Aorta (tissue), 5 donors: ENCODE results near the gene DMAC2L. TPM values are rescaled to one million over a fixed set of nuclear protein-coding genes. Genes with fewer than 3 reads are reported as not detected.

ENCODE experiments used
- ATAC-seq: fragments of 200-7000 bp; cut with Tn5 transposase; one replicate; pipeline ENCODE4 v1.9.1; 2022; ENCODE audit warnings: moderate library complexity; ENCODE audit not compliant: low FRiP score
- DNase-seq, 2 donors: peaks; one replicate each; pipeline ENCODE4 v3.0.0-alpha.2; 2020
- H3K27ac ChIP-seq, 2 donors: one replicate each; pipeline ENCODE4 v1.5.1; 2013; ENCODE audit warnings: low read length in 2 of 2, mild to moderate bottlenecking in 2 of 2, moderate library complexity in 2 of 2, control low read depth in 1 of 2, inconsistent platforms in 1 of 2, low read depth in 1 of 2
- H3K27me3 ChIP-seq, 2 donors: one replicate each; pipeline ENCODE4 v1.6.1; 2013; ENCODE audit warnings: control low read depth in 1 of 2, low read length in 1 of 2, mild to moderate bottlenecking in 1 of 2, moderate library complexity in 1 of 2; ENCODE audit not compliant: insufficient read depth in 2 of 2, control insufficient read depth in 1 of 2
- H3K36me3 ChIP-seq, 2 donors: one replicate each; pipeline ENCODE4 v1.6.1; 2013; ENCODE audit warnings: control low read depth in 1 of 2, low read length in 1 of 2, mild to moderate bottlenecking in 1 of 2; ENCODE audit not compliant: insufficient read depth in 2 of 2, control insufficient read depth in 1 of 2
- H3K4me1 ChIP-seq, 2 donors: one replicate each; pipeline ENCODE4 v1.6.1; 2013; ENCODE audit warnings: low read length in 2 of 2, control low read depth in 1 of 2, mild to moderate bottlenecking in 1 of 2, moderate library complexity in 1 of 2; ENCODE audit not compliant: insufficient read depth in 2 of 2, control insufficient read depth in 1 of 2
- H3K4me3 ChIP-seq, 2 donors: one replicate each; pipeline ENCODE4 v1.5.1; 2013; ENCODE audit warnings: low read length in 2 of 2, control low read depth in 1 of 2, mild to moderate bottlenecking in 1 of 2
- H3K9me3 ChIP-seq: one replicate; pipeline ENCODE4 v1.6.1; 2013; ENCODE audit warnings: mild to moderate bottlenecking, low read length; ENCODE audit not compliant: control insufficient read depth
- WGBS, 2 donors: extraction: QIAGEN DNeasy Blood & Tissue Kit; methylation state at CpG; one replicate each; pipeline ENCODE4 v1.1.7; 2013; 5-methylcytosine and 5-hydroxymethylcytosine counted together
- intact Hi-C, 2 donors: fragments of 100-400 bp; cut with DNase I; formaldehyde crosslinking; loops; one replicate each; pipeline versions ENCODE4 v1.14.2 to v1.15.0; 2022
- long read RNA-seq, 2 donors: library from polyadenylated mRNA; unstranded; transcript quantifications; one replicate each; pipeline ENCODE4 v2.0.0, GENCODE V29; 2020 to 2021
- polyA plus RNA-seq, 2 donors: library from polyadenylated mRNA; stranded (reverse); fragments of 200-250 nt; gene quantifications; one replicate each; pipeline ENCODE4 v1.2.3, GENCODE V29; 2013
- total RNA-seq, 2 donors: library from RNA; stranded (reverse); fragmentation: NEBNext Ultra II Directional; extraction: Animal tissue kit (Norgen Biotek cat#: 25700); gene quantifications; one replicate each; pipeline ENCODE4 v1.2.1, GENCODE V29; 2021
- donor health status: healthy with polysubstance abuse.
- donor health status: Bipolar disorder and iron deficiency.
- donor health status: DM: no; HTN: no; CAD: no.
- donor health status: DM: no; HTN: no; CAD: no.
- donor health status: DM: yes; HTN: yes; CAD: no.

DMAC2L gene
- total RNA-seq (10 to 100 TPM; 13.1 to 15.8 TPM), polyA plus RNA-seq (10 to 100 TPM in 1 of 2 donors, 1 to 10 TPM in 1; 6.8 to 11.4 TPM)
- long read RNA-seq, donor 1, full-length matches to known transcripts = 9 of 19 reads
- long read RNA-seq, donor 1, partial matches to known transcripts = 0 of 19 reads
- long read RNA-seq, donor 1, other reads (novel, unspliced or antisense) = 10 of 19 reads
- long read RNA-seq, donor 2, partial matches to known transcripts = 0 of 6 reads
- long read RNA-seq, donor 2, other reads (novel, unspliced or antisense) = 3 of 6 reads

GRCh38 chr14:50311972-50312733 lies at the start of gene DMAC2L, which contains the start of gene L2HGDH:
TSS of gene DMAC2L (plus strand) at chr14:50312324. CDS start at chr14:50321488, 9,164 bp downstream.
TSS of gene L2HGDH (minus strand) at chr14:50312229. CDS start at chr14:50312150, 79 bp downstream.
- peak within 1 kb of the TSS in 1 of 2 donors; percentile 53 for H3K27ac ChIP-seq
- peak; percentile 100 for ATAC-seq
- no peaks in the 10 kb centered on the region for H3K36me3 ChIP-seq
- H3K9me3 ChIP-seq = no peaks in the 10 kb centered on the region
- no peaks in the 10 kb centered on the region for H3K27me3 ChIP-seq
- peak; percentile 95 to 98 for DNase-seq
- WGBS, 2 donors = 0% methylated on average over 82 to 83 of the region's 83 CpGs
- H3K4me3 ChIP-seq = peak within 1 kb of the TSS; percentile 54 to 76
- no peaks in the 10 kb centered on the region for H3K4me1 ChIP-seq
- intact Hi-C loops = loop anchor here in 1 of 2 donors (5.0 kb wide), 1 partner anchor 80 kb away; the partner anchor contains the start of gene SOS2

GRCh38 chr14:50262865-50263264 lies 49.3 kb upstream of the DMAC2L start:
- Histone ChIP-seq H3K4me1 (no peaks in the 10 kb centered on the region), H3K4me3 (no peak overlapping the region), H3K27ac (no peak overlapping the region), H3K36me3 (no peaks in the 10 kb centered on the region), H3K9me3 (no peaks in the 10 kb centered on the region), H3K27me3 (no peaks in the 10 kb centered on the region)
- DNase-seq (no peak), ATAC-seq (no peak)
- intact Hi-C loops = no loop called here
- WGBS, 2 donors = 49 to 60% methylated on average over 2 of the region's 2 CpGs

- 59 to 69% methylated on average over 4 of the region's 4 CpGs for WGBS, 2 donors
- Histone ChIP-seq H3K4me3 (no peak overlapping the region), H3K9me3 (no peaks in the 10 kb centered on the region), H3K27me3 (no peaks in the 10 kb centered on the region), H3K27ac (no peak overlapping the region), H3K4me1 (no peaks in the 10 kb centered on the region), H3K36me3 (no peaks in the 10 kb centered on the region)
- ATAC-seq (no peak), DNase-seq (no peak)
- intact Hi-C loops = no loop called here
Observed at GRCh38 chr14:50263321-50263720, 48.8 kb upstream of the DMAC2L start.

- no peak overlapping the region for H3K4me3 ChIP-seq
- no peak overlapping the region for H3K27ac ChIP-seq
- ATAC-seq (no peak), DNase-seq (no peak)
- no peaks in the 10 kb centered on the region for H3K27me3 ChIP-seq
- intact Hi-C loops = no loop called here
- no peaks in the 10 kb centered on the region for H3K36me3 ChIP-seq
- no peaks in the 10 kb centered on the region for H3K4me1 ChIP-seq
- no peaks in the 10 kb centered on the region for H3K9me3 ChIP-seq
Observed at GRCh38 chr14:50265029-50265428, 47.1 kb upstream of the DMAC2L start.

GRCh38 chr14:50270932-50271331 lies 41.2 kb upstream of the DMAC2L start:
- Histone ChIP-seq H3K27me3 (no peaks in the 10 kb centered on the region), H3K4me1 (no peaks in the 10 kb centered on the region), H3K9me3 (no peaks in the 10 kb centered on the region), H3K27ac (no peak overlapping the region), H3K36me3 (peaks cover 0 to 2% of the 10 kb centered on the region in 2 donors), H3K4me3 (no peak overlapping the region)
- ATAC-seq = no peak
- intact Hi-C loops = no loop called here
- 66 to 71% methylated on average over 6 of the region's 6 CpGs for WGBS, 2 donors
- DNase-seq = no peak

- H3K27ac ChIP-seq = no peak overlapping the region
- intact Hi-C loops = no loop called here
- H3K4me3 ChIP-seq = no peak overlapping the region
- WGBS, 2 donors = 97% methylated on average over 1 of the region's 1 CpG
- H3K27me3 ChIP-seq = no peaks in the 10 kb centered on the region
- no peaks in the 10 kb centered on the region for H3K4me1 ChIP-seq
- DNase-seq (no peak), ATAC-seq (no peak)
- H3K9me3 ChIP-seq = no peaks in the 10 kb centered on the region
- H3K36me3 ChIP-seq = peaks cover 0 to 2% of the 10 kb centered on the region in 2 donors
Observed at GRCh38 chr14:50272498-50272897, 39.6 kb upstream of the DMAC2L start.

GRCh38 chr14:50285861-50286260 lies 26.3 kb upstream of the DMAC2L start:
- no peak overlapping the region for H3K27ac ChIP-seq
- H3K9me3 ChIP-seq = no peaks in the 10 kb centered on the region
- H3K4me3 ChIP-seq = no peak overlapping the region
- ATAC-seq = no peak
- intact Hi-C loops = no loop called here
- no peaks in the 10 kb centered on the region for H3K27me3 ChIP-seq
- no peaks in the 10 kb centered on the region for H3K4me1 ChIP-seq
- H3K36me3 ChIP-seq = no peaks in the 10 kb centered on the region
- DNase-seq = no peak

- Histone ChIP-seq H3K36me3 (no peaks in the 10 kb centered on the region), H3K9me3 (no peaks in the 10 kb centered on the region), H3K4me1 (no peaks in the 10 kb centered on the region), H3K27me3 (no peaks in the 10 kb centered on the region), H3K4me3 (no peak overlapping the region), H3K27ac (no peak overlapping the region)
- DNase-seq = no peak
- no peak for ATAC-seq
- intact Hi-C loops = no loop called here
- 95% methylated on average over 5 of the region's 5 CpGs for WGBS, 2 donors
Observed at GRCh38 chr14:50288146-50288545, 24.0 kb upstream of the DMAC2L start.

GRCh38 chr14:50290306-50290705 lies 21.8 kb upstream of the DMAC2L start:
- Histone ChIP-seq H3K27ac (no peak overlapping the region), H3K36me3 (peaks cover 0 to 3% of the 10 kb centered on the region in 2 donors), H3K4me3 (no peak overlapping the region), H3K9me3 (no peaks in the 10 kb centered on the region), H3K27me3 (no peaks in the 10 kb centered on the region), H3K4me1 (no peaks in the 10 kb centered on the region)
- 90 to 97% methylated on average over 5 of the region's 5 CpGs for WGBS, 2 donors
- DNase-seq (no peak), ATAC-seq (no peak)
- intact Hi-C loops = no loop called here
